HG03432 (cell line): ENCODE measurements around the gene MSL3B.

Experiments used
- ATAC-seq: cut with Tn5 transposase; IDR thresholded peaks from one replicate; pipeline ENCODE4 v1.9.1; 2021; ENCODE audit warnings: mild to moderate bottlenecking, moderate library complexity; ENCODE audit not compliant: unreplicated experiment

The MSL3B gene

DNA sequence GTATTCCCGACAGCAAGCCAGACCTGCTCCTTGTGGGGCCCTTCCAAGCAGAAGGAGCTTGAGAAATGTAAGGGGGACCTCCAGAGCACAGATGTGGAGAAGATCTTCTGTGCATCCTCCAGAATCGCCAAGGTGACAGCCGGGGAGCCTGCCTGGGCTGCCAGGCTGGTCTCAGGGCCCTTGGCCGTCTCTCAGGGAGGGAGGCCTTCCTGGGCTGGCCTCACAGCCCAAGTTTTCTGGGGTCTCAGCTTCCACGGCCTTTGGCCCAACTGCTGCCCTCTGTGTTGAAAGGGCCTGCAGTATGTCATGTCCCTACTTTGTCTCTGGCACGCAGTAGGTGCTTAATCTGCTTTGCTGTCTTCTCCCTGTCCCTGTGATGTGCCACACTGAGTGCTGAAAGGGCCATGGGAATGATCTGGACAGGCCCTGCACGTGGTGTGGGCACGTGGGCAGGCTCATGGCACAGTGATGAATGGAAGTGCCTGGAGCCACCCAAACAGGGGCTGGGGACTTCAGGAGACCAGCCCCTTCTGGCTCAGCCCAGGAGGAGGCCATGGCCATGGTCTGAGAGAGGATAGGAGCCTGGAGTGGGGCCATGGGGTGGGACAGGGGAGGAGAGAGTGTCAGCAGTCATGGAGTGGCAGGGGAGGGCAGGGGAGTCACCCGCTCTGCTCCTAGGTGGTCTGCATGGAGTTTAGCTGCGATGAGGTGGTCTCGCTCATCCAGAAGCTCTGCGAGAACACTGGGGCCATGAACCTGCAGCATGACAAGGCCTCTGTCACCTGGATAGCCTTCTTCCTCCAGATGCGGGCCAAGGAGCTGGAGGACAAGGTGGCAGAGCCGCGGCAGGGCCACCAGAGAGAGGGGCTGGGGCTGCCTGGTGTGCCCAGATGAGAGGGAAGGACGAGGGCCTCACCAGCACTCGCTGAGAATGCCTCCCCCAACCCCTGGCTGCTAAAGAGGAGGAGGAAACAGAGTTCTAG, 49.3 kb downstream of the MSL3B start:
- ATAC-seq, result no peak

DNA sequence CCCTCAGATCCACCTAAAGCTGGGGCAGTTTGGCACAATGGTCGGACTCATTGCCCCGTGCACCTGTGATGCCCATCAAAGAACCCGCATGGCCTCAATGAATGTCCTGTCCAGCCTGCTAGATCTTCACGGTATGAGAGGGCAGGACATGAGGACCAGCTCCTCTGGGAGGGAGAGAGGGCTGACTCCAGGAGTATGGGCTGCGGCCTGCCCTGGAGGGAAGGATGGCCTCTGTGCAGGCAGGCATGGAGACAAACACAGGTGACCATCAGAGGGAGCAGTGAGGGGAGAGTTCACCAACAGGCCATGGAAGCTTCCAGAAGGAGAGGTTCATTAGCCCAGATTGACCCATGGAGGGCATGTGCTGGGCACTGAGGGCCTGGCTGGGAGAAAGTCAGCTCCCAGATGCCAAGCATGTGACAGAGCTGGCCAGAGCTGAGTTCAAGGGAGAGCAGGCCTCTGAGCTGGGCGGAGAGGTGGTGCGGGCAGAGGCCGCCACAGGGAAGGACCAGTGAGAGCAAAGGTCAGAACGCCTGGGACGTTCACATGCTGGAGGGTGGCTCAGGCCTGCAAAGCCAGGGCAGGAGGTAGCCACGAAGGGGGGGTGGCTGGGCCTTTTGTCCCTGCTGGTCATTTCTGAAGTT, 50.1 kb downstream of the MSL3B start:
- no peak for ATAC-seq

GRCh38 chr2:233817361-233817911, 50.8 kb downstream of the MSL3B start:
- no peak for ATAC-seq

DNA sequence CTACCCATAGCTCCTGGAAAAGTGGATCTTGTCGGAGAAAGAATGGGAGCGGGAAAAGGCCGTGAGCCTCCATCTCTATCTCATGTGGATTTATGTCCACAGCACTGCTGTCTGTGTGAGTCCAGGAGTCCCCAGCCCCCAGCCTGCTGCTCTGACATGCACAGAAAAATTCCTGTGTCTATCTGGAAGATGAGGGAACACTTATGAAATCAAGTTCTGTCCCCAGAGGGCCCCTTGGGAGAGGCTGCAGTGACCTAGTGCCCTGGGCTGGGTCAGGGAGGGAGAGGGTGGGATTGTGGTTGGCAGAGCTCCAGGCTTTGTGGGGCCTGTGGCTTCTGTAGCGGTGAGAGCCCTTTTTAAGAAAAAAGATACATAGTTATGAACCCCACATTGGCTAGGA, 51.4 kb downstream of the MSL3B start:
- no peak for ATAC-seq

DNA sequence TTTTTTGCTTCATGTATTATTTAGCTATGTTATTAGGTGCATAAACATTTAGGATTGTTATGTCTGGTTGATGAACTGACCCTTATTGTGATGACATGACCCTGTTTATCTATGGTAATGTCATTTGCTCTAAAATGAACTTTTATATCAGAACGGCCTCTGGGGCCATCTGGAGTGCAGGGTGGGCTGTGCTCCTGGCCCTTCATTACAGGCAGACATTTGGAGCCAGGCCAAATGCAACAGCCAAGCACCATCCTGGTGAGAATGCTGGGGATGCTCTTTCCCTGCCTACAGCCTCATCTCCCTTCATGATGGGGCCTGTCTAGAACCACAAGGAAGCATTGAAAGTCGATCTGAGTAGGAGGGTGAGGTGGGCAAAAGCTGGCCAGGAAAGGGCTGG, 51.9 kb downstream of the MSL3B start:
- ATAC-seq, result no peak

- no peak for ATAC-seq
These were observed 52.3 kb downstream of the MSL3B start for GRCh38 chr2:233815861-233816260.
